SK-N-SH (cell line): ENCODE results near the gene SH3PXD2A. TPM values are rescaled to one million over a fixed set of nuclear protein-coding genes. Genes with fewer than 3 reads are reported as not detected.

ENCODE experiments used
- CTCF ChIA-PET: fragments of 300-600, 350-600 bp; formaldehyde crosslinking; extraction: SDS; loops from one replicate; lab custom pipeline; 2021; lab: Yijun Ruan, JAX
- POLR2A ChIA-PET: fragments of 350-600 bp; sonication (Branson Sonifier 250); formaldehyde crosslinking; extraction: SDS; loops from one replicate; lab custom pipeline; 2020; ENCODE audit warnings: antibody characterized with exemption, inconsistent platforms; lab: Yijun Ruan, JAX
- DNase-seq: peaks from one replicate; pipeline ENCODE4 v3.0.0; 2012
- H2AFZ ChIP-seq: fragments of 200-600 bp; sonication (generic); 2 replicates; pipeline ENCODE4 v1.8.1; 2016; ENCODE audit warnings: antibody characterized with exemption, mild to moderate bottlenecking, low read depth
- H3F3A ChIP-seq: fragments of 200-600 bp; sonication (generic); replicated peaks from 2 replicates; pipeline ENCODE3; 2016; ENCODE audit warnings: antibody characterized with exemption, mild to moderate bottlenecking; ENCODE audit not compliant: insufficient read depth
- H3K27ac ChIP-seq, 2 experiments: fragments of 200-500 bp in 1 of 2; fragments of 200-600 bp in 1 of 2; sonication (Bioruptor generic) in 1 of 2; sonication (generic), shearing (Covaris generic) in 1 of 2; 2 replicates each; pipeline versions ENCODE4 v1.5.1 to v1.6.1; 2014 to 2016; ENCODE audit warnings: low read depth in 2 of 2, inconsistent platforms in 1 of 2, low read length in 1 of 2, mild to moderate bottlenecking in 1 of 2, mixed read lengths in 1 of 2
- H3K27me3 ChIP-seq: fragments of 200-600 bp; sonication (generic), shearing (Covaris generic); 2 replicates; pipeline ENCODE4 v1.6.1; 2016; ENCODE audit warnings: mixed run types; ENCODE audit not compliant: insufficient read depth
- H3K36me3 ChIP-seq, 2 experiments: fragments of 200-500 bp in 1 of 2; fragments of 200-600 bp in 1 of 2; sonication (Bioruptor generic) in 1 of 2; sonication (generic) in 1 of 2; replicated peaks in 1 of 2; 2 replicates each; pipeline versions ENCODE3 to v1.5.1; 2014 to 2016; ENCODE audit warnings: low read length in 1 of 2, mild to moderate bottlenecking in 1 of 2; ENCODE audit not compliant: insufficient read depth in 2 of 2, control insufficient read depth in 1 of 2
- H3K4me1 ChIP-seq, 2 experiments: fragments of 200-500 bp in 1 of 2; fragments of 200-600 bp in 1 of 2; sonication (Bioruptor generic) in 1 of 2; sonication (generic), shearing (Covaris generic) in 1 of 2; 2 replicates each; pipeline versions ENCODE4 v1.5.1 to v1.6.1; 2014 to 2016; ENCODE audit warnings: low read depth in 1 of 2, low read length in 1 of 2, mixed run types in 1 of 2; ENCODE audit not compliant: insufficient read depth in 2 of 2, control insufficient read depth in 1 of 2
- H3K4me2 ChIP-seq: fragments of 200-600 bp; sonication (generic), shearing (Covaris generic); 2 replicates; pipeline ENCODE4 v1.6.1; 2017; ENCODE audit warnings: mixed run types
- H3K4me3 ChIP-seq, 2 experiments: fragments of 200-500 bp in 1 of 2; fragments of 200-600 bp in 1 of 2; sonication (Bioruptor generic) in 1 of 2; sonication (generic), shearing (Covaris generic) in 1 of 2; 2 replicates each; pipeline versions ENCODE4 v1.5.1 to v1.8.1; 2014 to 2016; ENCODE audit warnings: low read depth in 2 of 2, inconsistent platforms in 1 of 2, low read length in 1 of 2, mild to moderate bottlenecking in 1 of 2, mixed read lengths in 1 of 2, moderate library complexity in 1 of 2
- H3K79me2 ChIP-seq: fragments of 200-600 bp; sonication (generic); 2 replicates; pipeline ENCODE4 v1.8.1; 2017; ENCODE audit warnings: mild to moderate bottlenecking; ENCODE audit not compliant: insufficient read depth
- H3K9ac ChIP-seq: fragments of 200-600 bp; sonication (generic); 2 replicates; pipeline ENCODE4 v1.6.1; 2017; ENCODE audit warnings: mixed run types
- H3K9me2 ChIP-seq: fragments of 200-600 bp; sonication (generic); 2 replicates; pipeline ENCODE4 v1.6.1; 2017; ENCODE audit warnings: mixed run types
- H3K9me3 ChIP-seq: fragments of 200-600 bp; sonication (generic); 2 replicates; pipeline ENCODE4 v1.6.1; 2017; ENCODE audit warnings: mixed run types, mild to moderate bottlenecking, moderate library complexity
- H4K20me1 ChIP-seq: fragments of 200-600 bp; sonication (generic); 2 replicates; pipeline ENCODE4 v1.6.1; 2017; ENCODE audit warnings: mild to moderate bottlenecking, mixed run types; ENCODE audit not compliant: insufficient read depth
- CTCF ChIP-seq: fragments of 200-600 bp; sonication (generic); IDR thresholded peaks from 2 replicates; pipeline ENCODE4 v1.6.1; 2017; ENCODE audit warnings: antibody characterized with exemption, mild to moderate bottlenecking, moderate library complexity
- JUND ChIP-seq: IDR thresholded peaks from 2 replicates; pipeline ENCODE4 v1.4.0; 2012
- NFIC ChIP-seq: IDR thresholded peaks from 2 replicates; pipeline ENCODE4 v1.4.0; 2012; ENCODE audit warnings: borderline replicate concordance
- POLR2AphosphoS5 ChIP-seq: IDR thresholded peaks from 2 replicates; pipeline ENCODE4 v1.6.1; 2012; ENCODE audit warnings: low read depth, low read length
- RCOR1 ChIP-seq: fragments of 150-350 bp; IDR thresholded peaks from 2 replicates; pipeline ENCODE4 v1.6.1; 2017; ENCODE audit warnings: antibody characterized with exemption, low read length
- RFX5 ChIP-seq: IDR thresholded peaks from 2 replicates; pipeline ENCODE4 v1.6.1; 2012; ENCODE audit warnings: mild to moderate bottlenecking, improper control_type of control experiment, low read length
- RXRA ChIP-seq: IDR thresholded peaks from 2 replicates; pipeline ENCODE4 v1.4.0; 2012; ENCODE audit warnings: low read depth, mild to moderate bottlenecking, borderline replicate concordance
- TAF1 ChIP-seq: IDR thresholded peaks from 2 replicates; pipeline ENCODE4 v1.6.1; 2012; ENCODE audit warnings: low read depth, mild to moderate bottlenecking, low read length, moderate library complexity, borderline replicate concordance
- TCF12 ChIP-seq: IDR thresholded peaks from 2 replicates; pipeline ENCODE4 v1.4.0; 2012
- USF2 ChIP-seq: fragments of 150-350 bp; IDR thresholded peaks from 2 replicates; pipeline ENCODE4 v1.6.1; 2017; ENCODE audit warnings: antibody characterized with exemption, low read length, low read depth, borderline replicate concordance
- ZBTB33 ChIP-seq: IDR thresholded peaks from 2 replicates; pipeline ENCODE4 v1.4.0; 2012; ENCODE audit warnings: low read depth, borderline replicate concordance
- WGBS: methylation state at CpG from one replicate; pipeline ENCODE4 v1.1.6; 2017; ENCODE audit warnings: low lambda C conversion rate; 5-methylcytosine and 5-hydroxymethylcytosine counted together
- polyA plus RNA-seq, 3 experiments: library from polyadenylated mRNA; depleted of rRNA; stranded (reverse); fragments of >200 nt; gene quantifications; 2 replicates each; pipeline ENCODE4 v1.2.3, GENCODE V29; 2012

The SH3PXD2A gene
- polyA plus RNA-seq, 1 of the 3 experiments (the other 2 are of a cell fraction) = 2.5 TPM

GRCh38 chr10:103784089-103784488 lies 71.3 kb downstream of the SH3PXD2A start:
- no peaks in the 10 kb centered on the region for H3K27me3 ChIP-seq
- H4K20me1 ChIP-seq = no peaks in the 10 kb centered on the region
- WGBS = 94% methylated on average over 4 of the region's 8 CpGs

More at GRCh38 chr10:103784089-103784488, 71.3 kb downstream of the SH3PXD2A start:
- Histone ChIP-seq H3K4me3 (no peak overlapping the region), H3K4me1 (peaks cover 0 to 51% of the 10 kb centered on the region in 2 experiments; a peak in 1 of 4 replicates), H3K27ac (no peak overlapping the region), H3K4me2 (no peak overlapping the region), H3K79me2 (no peaks in the 10 kb centered on the region), H3F3A (no peaks in the 10 kb centered on the region), H3K9me3 (no peaks in the 10 kb centered on the region), H3K9me2 (no peaks in the 10 kb centered on the region), H3K9ac (no peak overlapping the region), H3K36me3 (no peaks in the 10 kb centered on the region), H2AFZ (no peak overlapping the region)
- DNase-seq = no peak
- ChIA-PET CTCF (interaction anchor here (1.0 to 4.8 kb wide), 3 partner anchors 10 to 72 kb away, joined by 3 to 16 read pairs (median 4); partner anchors contain the start of gene SH3PXD2A), POLR2A (no interaction called here)
- TF ChIP-seq USF2 = no peak
- TF ChIP-seq CTCF = no peak
- no peak for TF ChIP-seq RXRA
- TF ChIP-seq TAF1 = no peak
- TF ChIP-seq POLR2AphosphoS5 = no peak
- TF ChIP-seq RFX5 = no peak
- TF ChIP-seq ZBTB33 = no peak
- TF ChIP-seq RCOR1 = no peak
- TF ChIP-seq TCF12 = no peak
- no peak for TF ChIP-seq JUND
- TF ChIP-seq NFIC = no peak
